Karpas-422 (cell line): Measurements from ENCODE around the gene LZTFL1. TPM values are rescaled to one million over a fixed set of nuclear protein-coding genes. Genes with fewer than 3 reads are reported as not detected.

ENCODE experiments used
- DNase-seq: peaks from one replicate; pipeline ENCODE4 v3.0.0-alpha.2; 2015
- H2AFZ ChIP-seq: fragments of 200-600 bp; sonication (generic); 2 replicates; pipeline ENCODE4 v1.6.1; 2014; ENCODE audit warnings: antibody characterized with exemption, low read length, mixed read lengths
- H3K27ac ChIP-seq: fragments of 200-600 bp; sonication (generic); 2 replicates; pipeline ENCODE4 v1.5.1; 2014; ENCODE audit warnings: mild to moderate bottlenecking, low read length, moderate library complexity
- H3K27me3 ChIP-seq: fragments of 200-600 bp; sonication (generic); 2 replicates; pipeline ENCODE4 v1.6.1; 2014; ENCODE audit warnings: low read length, mixed read lengths
- H3K36me3 ChIP-seq: fragments of 200-600 bp; sonication (generic); 2 replicates; pipeline ENCODE4 v1.6.1; 2014; ENCODE audit warnings: low read length, mixed read lengths; ENCODE audit not compliant: insufficient read depth
- H3K4me1 ChIP-seq: fragments of 200-600 bp; sonication (generic); 2 replicates; pipeline ENCODE4 v1.6.1; 2014; ENCODE audit warnings: mild to moderate bottlenecking, low read length, mixed read lengths
- H3K4me2 ChIP-seq: fragments of 200-600 bp; sonication (generic); 2 replicates; pipeline ENCODE4 v1.6.1; 2014; ENCODE audit warnings: low read length, low read depth, mild to moderate bottlenecking; ENCODE audit not compliant: poor library complexity, severe bottlenecking
- H3K4me3 ChIP-seq: fragments of 200-600 bp; sonication (generic); 2 replicates; pipeline ENCODE4 v1.5.1; 2014; ENCODE audit warnings: mild to moderate bottlenecking, antibody characterized with exemption, low read length, mixed read lengths
- H3K79me2 ChIP-seq: fragments of 200-600 bp; sonication (generic); 2 replicates; pipeline ENCODE4 v1.6.1; 2014; ENCODE audit warnings: mild to moderate bottlenecking, low read length, mixed read lengths
- H3K9ac ChIP-seq: fragments of 200-600 bp; sonication (generic); 2 replicates; pipeline ENCODE4 v1.6.0; 2014; ENCODE audit warnings: low read length
- H3K9me2 ChIP-seq: fragments of 200-600 bp; sonication (generic), shearing (Covaris generic); replicated peaks from 2 replicates; pipeline ENCODE4 v1.6.0; 2014; ENCODE audit warnings: mild to moderate bottlenecking, low read length, moderate library complexity; ENCODE audit not compliant: insufficient read depth
- H3K9me3 ChIP-seq: fragments of 300-700, 200-600 bp; sonication (generic); 2 replicates; pipeline ENCODE4 v1.6.1; 2014; ENCODE audit warnings: low read length, mixed read lengths
- H4K20me1 ChIP-seq: fragments of 200-600 bp; sonication (generic); 2 replicates; pipeline ENCODE4 v1.6.1; 2014; ENCODE audit warnings: mild to moderate bottlenecking, antibody characterized with exemption, low read length, low read depth; ENCODE audit not compliant: insufficient read depth
- total RNA-seq: library from RNA; depleted of rRNA; stranded (reverse); fragments of >200 nt; shearing (Covaris generic); gene quantifications from 2 replicates; pipeline ENCODE4 v1.2.3, GENCODE V29; 2014; ENCODE audit warnings: low replicate concordance

LZTFL1 gene
- total RNA-seq, 1 experiment from 2014 or later, result 4.9 TPM

DNA sequence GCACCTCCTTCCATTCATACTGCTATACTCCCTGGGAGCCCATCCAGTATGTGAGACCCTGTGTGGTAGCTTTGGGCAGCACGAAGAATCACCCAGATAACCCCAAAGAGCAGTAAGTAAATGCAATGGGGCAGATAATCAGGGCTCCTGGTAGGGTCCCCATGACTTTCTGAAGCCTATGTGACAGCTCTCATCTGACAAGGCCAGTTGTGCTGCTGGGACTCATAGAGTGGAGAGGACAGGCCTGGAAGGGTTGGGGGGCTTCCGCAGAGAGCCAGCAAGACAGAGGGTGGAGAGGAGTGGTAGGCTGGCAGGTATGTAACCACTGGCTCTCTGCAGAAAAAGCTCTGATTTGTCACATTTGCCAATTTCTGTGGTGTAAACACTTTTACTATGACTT lies 42.3 kb downstream of the LZTFL1 start:
- Histone ChIP-seq H3K79me2 (no peaks in the 10 kb centered on the region), H4K20me1 (no peaks in the 10 kb centered on the region), H3K9me2 (no peaks in the 10 kb centered on the region), H2AFZ (no peak overlapping the region), H3K9ac (no peak overlapping the region), H3K4me3 (no peak overlapping the region), H3K36me3 (no peaks in the 10 kb centered on the region), H3K4me1 (no peaks in the 10 kb centered on the region), H3K9me3 (no peaks in the 10 kb centered on the region), H3K27ac (no peak overlapping the region), H3K27me3 (no peaks in the 10 kb centered on the region), H3K4me2 (no peak overlapping the region)
- DNase-seq, result no peak

DNA sequence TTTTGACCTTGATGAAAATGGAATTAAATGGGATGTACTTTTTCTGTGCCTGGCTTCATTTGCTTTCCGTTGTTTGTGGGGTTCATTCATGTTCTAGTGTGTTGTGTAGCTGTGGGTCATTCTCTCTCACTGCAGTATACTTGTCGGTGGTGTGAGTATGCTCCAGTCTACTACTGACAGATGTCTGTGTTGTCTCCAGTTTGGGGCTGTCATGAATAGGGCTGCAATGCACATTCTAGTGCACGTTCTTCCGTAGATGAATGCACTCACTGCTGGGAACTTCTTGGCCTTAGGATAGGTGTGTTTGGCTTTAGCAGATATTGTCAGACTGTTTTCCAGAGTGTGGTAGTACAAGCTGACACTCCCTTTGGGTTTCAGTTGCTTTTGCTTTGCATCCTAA lies 43.9 kb downstream of the LZTFL1 start:
- DNase-seq, result no peak
- no peak overlapping the region for H3K4me2 ChIP-seq
- no peak overlapping the region for H3K27ac ChIP-seq
- H4K20me1 ChIP-seq, result no peaks in the 10 kb centered on the region
- no peaks in the 10 kb centered on the region for H3K9me3 ChIP-seq
- H3K79me2 ChIP-seq, result no peaks in the 10 kb centered on the region
- H3K9ac ChIP-seq, result no peak overlapping the region
- no peaks in the 10 kb centered on the region for H3K4me1 ChIP-seq
- H3K36me3 ChIP-seq, result no peaks in the 10 kb centered on the region
- no peaks in the 10 kb centered on the region for H3K9me2 ChIP-seq
- H2AFZ ChIP-seq, result no peak overlapping the region
- no peaks in the 10 kb centered on the region for H3K27me3 ChIP-seq
- no peak overlapping the region for H3K4me3 ChIP-seq

DNA sequence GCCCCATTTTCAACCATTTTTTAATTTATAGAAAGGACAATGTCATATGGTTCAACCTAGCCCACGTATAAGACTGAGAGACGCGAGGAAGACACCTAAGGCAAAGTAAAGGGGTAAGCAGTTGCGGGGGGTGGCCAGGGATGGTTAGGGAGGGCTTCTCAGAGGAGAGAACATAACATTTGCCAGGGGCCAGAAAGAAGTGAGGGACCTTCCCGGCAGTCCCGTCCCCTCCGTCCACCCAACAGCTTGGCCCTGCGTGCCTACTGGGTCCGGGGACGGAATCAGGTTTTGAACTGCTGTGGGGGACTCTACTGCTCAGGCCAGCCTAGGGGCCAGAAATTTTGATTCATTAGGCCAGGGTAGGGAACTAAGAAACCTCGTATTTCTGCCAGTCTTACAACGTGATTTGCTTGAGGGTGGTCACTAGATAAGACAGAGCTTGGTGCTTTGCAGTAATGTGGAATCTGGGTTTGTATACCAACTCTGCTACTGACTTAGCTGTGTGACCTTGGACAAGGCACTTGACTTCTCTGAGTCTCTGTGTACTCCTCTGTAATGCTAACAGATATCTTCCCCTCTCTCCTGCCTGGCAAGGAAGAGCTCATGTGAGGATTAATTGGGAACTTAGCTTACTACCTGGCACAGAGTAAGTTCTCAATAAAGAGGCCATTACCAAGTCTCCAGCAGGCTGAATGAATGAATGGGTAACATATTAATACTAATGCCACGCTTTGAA lies 44.8 kb downstream of the LZTFL1 start:
- no peaks in the 10 kb centered on the region for H3K4me1 ChIP-seq
- H4K20me1 ChIP-seq, result no peaks in the 10 kb centered on the region
- H3K4me3 ChIP-seq, result no peak overlapping the region
- no peaks in the 10 kb centered on the region for H3K9me2 ChIP-seq
- no peak overlapping the region for H3K27ac ChIP-seq
- no peaks in the 10 kb centered on the region for H3K27me3 ChIP-seq
- H3K36me3 ChIP-seq, result no peaks in the 10 kb centered on the region
- no peaks in the 10 kb centered on the region for H3K9me3 ChIP-seq
- no peak for DNase-seq
- H3K9ac ChIP-seq, result no peak overlapping the region
- H3K4me2 ChIP-seq, result no peak overlapping the region
- no peak overlapping the region for H2AFZ ChIP-seq
- no peaks in the 10 kb centered on the region for H3K79me2 ChIP-seq

DNA sequence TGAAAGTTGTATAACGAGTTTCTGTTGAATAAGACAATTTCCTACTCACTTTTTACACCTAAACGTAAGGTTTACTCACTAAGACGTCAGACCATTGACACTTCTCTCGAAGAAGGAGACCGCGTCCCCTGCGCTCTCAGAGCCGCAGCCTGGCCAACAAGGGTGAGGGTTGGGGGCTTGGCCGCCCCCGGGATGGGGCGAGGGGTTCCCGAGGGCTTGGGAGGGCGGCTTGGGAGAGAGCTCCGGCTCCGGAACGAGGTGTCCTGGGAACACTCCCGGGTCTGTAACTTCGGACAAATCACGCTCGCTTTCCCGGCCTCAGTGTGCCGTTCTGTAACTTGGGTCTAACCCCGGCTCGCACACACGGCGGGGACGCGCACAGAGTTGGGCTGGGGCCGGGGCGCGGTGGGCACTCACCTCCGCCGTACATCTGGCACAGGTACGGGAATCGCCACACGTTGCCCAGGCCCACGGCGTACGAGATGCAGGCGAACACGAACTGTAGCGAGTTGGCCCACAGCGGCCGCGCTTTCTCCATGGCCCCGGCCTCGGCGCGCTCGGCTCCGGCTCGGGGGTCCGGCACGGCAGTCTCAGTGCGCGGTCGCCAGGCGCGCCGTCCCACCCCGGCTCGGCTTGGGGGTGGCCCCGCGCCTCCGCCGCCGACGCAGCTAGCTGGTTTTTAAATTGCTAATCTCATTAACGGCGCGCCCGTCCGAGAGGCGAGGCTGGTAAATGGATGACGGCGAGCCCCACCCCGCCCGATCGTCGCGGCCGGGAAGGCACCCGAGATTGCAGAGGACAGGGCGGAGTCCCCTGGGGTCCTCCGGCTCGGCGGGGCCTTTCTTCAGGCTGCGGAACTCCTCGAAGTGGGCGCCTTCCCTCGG lies 45.8 kb downstream of the LZTFL1 start, which contains the start of gene SLC6A20:
Gene SLC6A20, minus strand, starts transcription at position 655 of the 884 bp plus-strand sequence. Its CDS starts 117 bp downstream, at position 538.
- Histone ChIP-seq H3K79me2 (no peaks in the 10 kb centered on the region), H3K4me3 (no peak within 1 kb of the TSS), H3K4me2 (no peak within 1 kb of the TSS), H4K20me1 (no peaks in the 10 kb centered on the region), H3K9me3 (no peaks in the 10 kb centered on the region), H3K27ac (no peak within 1 kb of the TSS), H2AFZ (no peak within 1 kb of the TSS), H3K9ac (no peak within 1 kb of the TSS), H3K9me2 (no peaks in the 10 kb centered on the region), H3K27me3 (no peaks in the 10 kb centered on the region), H3K4me1 (no peaks in the 10 kb centered on the region), H3K36me3 (no peaks in the 10 kb centered on the region)
- no peak for DNase-seq

DNA sequence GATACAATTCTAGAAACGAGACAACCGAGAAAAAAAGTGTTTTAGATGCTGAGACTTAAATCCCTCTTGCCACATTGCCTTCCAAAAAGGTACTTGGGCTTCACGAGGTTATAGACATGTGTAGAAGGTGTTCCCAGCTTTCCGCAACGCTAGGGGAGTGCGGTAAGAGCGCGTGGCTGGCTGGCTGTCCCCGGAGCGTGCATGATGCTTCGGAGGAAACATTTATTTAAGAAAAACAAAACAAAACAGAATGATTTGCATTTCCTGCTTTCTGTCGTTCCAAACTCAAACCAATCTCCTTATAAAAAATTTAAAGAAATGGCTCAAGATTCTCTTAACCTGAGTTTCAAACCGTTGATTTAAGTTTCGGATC lies 46.4 kb downstream of the LZTFL1 start:
- Histone ChIP-seq H4K20me1 (no peaks in the 10 kb centered on the region), H3K4me1 (peaks cover 6% of the 10 kb centered on the region), H3K9me3 (no peaks in the 10 kb centered on the region), H3K36me3 (no peaks in the 10 kb centered on the region), H2AFZ (no peak overlapping the region), H3K4me2 (no peak overlapping the region), H3K79me2 (no peaks in the 10 kb centered on the region), H3K27me3 (no peaks in the 10 kb centered on the region), H3K4me3 (no peak overlapping the region), H3K27ac (no peak overlapping the region), H3K9me2 (no peaks in the 10 kb centered on the region), H3K9ac (no peak overlapping the region)
- DNase-seq, result no peak

DNA sequence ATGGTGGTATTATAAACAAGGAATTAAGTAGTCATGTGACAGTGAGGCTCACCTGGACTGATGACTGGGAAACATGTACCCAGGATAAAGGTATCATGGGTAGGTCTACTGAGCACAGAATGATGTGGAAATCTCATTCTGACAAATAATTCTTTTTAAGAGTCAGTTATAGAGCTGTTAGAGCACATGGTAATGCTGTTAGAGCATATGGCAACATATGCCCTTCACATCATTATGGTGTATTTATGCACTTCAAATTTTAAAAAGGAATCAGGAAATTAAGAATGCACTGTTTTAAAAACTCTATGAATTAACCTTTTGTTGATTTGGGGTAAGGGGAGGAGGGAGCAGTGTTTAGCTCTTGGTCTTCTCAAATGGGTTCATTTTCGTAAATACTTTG lies 47.3 kb downstream of the LZTFL1 start:
- no peaks in the 10 kb centered on the region for H3K27me3 ChIP-seq
- H3K9me3 ChIP-seq, result no peaks in the 10 kb centered on the region
- H4K20me1 ChIP-seq, result no peaks in the 10 kb centered on the region
- no peaks in the 10 kb centered on the region for H3K9me2 ChIP-seq
- H3K4me1 ChIP-seq, result peaks cover 8% of the 10 kb centered on the region
- H3K79me2 ChIP-seq, result no peaks in the 10 kb centered on the region
- DNase-seq, result no peak
- no peak overlapping the region for H2AFZ ChIP-seq
- H3K27ac ChIP-seq, result no peak overlapping the region
- no peaks in the 10 kb centered on the region for H3K36me3 ChIP-seq
- H3K4me2 ChIP-seq, result no peak overlapping the region
- no peak overlapping the region for H3K4me3 ChIP-seq
- H3K9ac ChIP-seq, result no peak overlapping the region

DNA sequence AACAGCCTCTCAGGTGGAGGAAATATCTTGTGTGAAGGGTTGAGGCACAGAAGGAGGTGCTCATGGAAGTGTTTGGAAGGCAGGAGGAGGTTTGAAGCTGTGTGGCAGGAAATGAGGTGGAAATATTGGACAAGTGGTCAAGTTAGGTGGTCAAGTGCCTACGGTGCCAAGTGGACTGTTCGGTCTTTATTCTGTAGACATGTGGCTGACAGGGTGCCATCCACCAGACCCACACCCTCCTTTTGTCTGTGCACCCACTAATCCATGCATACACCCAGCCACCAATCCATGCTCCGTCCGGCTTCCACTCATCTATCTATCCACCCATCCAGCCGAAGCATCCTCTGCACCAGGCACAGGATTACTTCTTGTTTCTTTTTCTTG lies 47.8 kb downstream of the LZTFL1 start:
- Histone ChIP-seq H3K27me3 (no peaks in the 10 kb centered on the region), H3K9ac (no peak overlapping the region), H3K4me3 (no peak overlapping the region), H4K20me1 (no peaks in the 10 kb centered on the region), H3K4me2 (no peak overlapping the region), H3K4me1 (peaks cover 8% of the 10 kb centered on the region), H3K9me2 (no peaks in the 10 kb centered on the region), H3K79me2 (no peaks in the 10 kb centered on the region), H3K9me3 (no peaks in the 10 kb centered on the region), H3K27ac (no peak overlapping the region), H2AFZ (no peak overlapping the region), H3K36me3 (no peaks in the 10 kb centered on the region)
- DNase-seq, result no peak

DNA sequence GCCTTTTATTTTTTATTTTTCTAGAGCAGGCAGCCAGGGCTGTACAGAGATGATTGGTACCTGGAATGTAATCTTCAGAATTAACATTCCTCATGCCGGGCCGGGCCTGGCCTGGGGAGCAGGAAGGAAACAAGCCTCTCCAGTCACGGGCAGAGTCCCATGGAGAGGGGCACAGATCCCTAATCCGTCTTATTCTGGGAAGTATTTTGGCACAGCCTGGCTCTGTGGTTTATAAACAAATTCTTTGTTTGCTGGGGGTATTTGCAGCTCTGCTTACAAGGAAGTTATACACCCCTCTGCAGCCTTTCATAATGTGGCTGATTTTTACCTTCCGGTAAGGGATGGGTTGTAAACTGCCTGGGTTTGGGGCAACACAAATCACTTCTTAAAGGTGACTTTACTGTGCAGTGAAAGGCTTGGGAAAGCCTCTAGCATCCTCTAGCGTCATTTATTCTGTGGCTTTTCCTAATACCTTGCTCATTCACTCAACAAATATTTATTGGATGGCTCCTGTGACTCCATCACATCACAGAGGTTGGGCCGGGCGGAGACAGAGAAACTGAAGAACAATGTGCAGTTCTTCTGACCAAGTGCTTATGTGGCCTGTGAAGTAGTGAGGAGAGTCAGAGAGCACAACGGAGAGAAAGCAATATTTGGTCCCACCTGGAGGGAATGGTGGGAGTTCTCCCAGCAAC lies 48.3 kb downstream of the LZTFL1 start:
- Histone ChIP-seq H3K27ac (no peak overlapping the region), H4K20me1 (no peaks in the 10 kb centered on the region), H3K4me3 (no peak overlapping the region), H3K4me1 (peaks cover 8% of the 10 kb centered on the region), H3K36me3 (no peaks in the 10 kb centered on the region), H3K9ac (no peak overlapping the region), H3K79me2 (no peaks in the 10 kb centered on the region), H3K9me2 (no peaks in the 10 kb centered on the region), H3K27me3 (no peaks in the 10 kb centered on the region), H3K4me2 (no peak overlapping the region), H2AFZ (no peak overlapping the region), H3K9me3 (no peaks in the 10 kb centered on the region)
- no peak for DNase-seq
